ENCODE data around the gene MIS18BP1.
"Not testable (repeated sequence)": the region's sequence is repeated elsewhere in the genome, so short reads cannot be mapped to it uniquely, and the experiment has no call there.

Gene MIS18BP1

DNA sequence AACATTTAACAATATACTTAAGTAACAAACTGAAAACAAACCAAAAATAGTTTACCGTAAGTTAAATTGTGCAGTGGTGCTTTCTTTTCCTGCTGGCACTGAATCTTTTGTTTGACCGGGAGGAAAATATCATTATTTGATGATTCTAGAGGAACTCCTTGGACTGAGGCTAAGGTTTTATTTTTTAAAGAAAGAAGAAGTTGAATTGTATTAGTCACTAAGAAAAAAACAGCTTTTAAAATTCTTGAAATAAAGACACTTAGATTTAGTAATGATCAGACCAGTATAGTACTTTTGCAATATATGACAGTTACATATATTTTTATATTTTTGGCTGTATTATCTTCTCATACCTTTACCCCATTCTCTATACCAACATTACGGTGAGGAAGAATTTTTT lies 10.3 kb downstream of the MIS18BP1 start:
- DNase-seq, result no peak

DNA sequence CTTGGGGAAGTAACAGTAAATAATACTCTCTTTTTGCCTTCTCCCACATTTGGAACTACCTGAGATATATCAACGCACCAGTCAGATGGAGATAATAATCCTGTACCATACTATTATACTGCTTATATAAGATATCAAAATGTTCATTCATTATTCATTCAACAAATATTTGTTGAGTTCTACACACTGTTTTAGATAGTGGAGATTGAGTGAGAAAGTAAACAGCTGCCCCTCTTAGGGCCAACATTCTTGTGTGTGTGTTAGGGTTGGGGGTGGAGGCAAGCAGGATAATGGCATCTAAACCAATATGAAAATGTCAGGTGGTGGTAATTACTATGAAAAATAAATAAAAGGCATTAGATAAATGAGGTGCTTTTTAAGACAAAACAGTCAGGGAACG lies 14.0 kb downstream of the MIS18BP1 start:
- no peak for DNase-seq

DNA sequence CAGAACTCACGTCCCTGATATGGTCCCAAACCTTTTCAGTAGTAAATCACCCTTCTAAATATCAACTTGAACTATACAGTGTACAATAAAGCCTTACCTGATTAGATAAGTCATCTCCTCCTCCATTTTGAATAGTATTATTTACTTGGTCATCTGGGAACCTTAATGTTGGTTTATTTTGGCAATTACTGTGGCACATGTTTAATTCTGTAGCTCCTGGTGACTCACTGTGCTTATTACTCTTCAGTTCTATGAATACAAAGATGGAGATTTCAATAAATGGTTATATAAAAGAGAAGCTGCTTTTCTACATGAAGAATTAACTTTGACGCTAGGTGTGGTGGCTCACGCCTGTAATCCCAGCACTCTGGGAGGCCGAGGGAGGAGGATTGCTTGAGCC lies 25.4 kb downstream of the MIS18BP1 start:
- DNase-seq, result no peak

DNA sequence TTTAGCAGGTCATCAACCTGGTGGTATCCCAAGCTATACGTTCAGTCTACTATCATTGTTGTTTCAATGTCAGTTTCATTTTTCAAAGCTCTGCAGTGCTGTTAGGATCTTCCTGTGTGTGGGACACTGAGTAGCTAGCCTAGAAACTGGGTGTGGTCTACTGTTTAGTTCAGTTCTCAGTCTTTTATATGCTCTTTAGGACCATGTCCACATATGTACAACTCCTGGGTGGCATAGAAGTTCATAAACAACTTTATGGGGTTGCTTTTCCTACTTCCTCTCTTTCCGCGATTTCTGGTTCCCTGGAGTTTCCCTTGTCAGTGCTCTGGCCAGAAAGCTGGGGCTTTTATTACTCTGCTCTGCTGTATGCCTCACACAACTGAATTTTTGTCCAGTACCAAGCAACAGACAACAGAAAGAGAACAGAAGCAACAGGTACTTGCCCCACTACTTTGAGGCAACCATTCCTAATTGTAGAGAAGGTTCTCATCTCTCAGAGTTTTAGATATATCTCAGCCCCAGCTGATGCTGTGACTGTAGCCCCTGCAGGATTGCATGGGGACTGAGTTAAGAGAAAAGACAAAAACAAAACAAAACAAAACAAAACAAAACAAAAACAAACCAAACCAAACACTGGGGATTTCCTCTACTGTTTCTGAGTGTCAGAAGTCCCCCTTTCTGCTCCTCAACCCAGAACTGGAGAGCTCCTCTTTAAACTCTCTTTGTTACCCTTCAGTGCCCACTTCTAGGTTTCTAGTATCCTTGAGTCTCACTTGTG lies 30.3 kb downstream of the MIS18BP1 start:
- DNase-seq, result no peak

DNA sequence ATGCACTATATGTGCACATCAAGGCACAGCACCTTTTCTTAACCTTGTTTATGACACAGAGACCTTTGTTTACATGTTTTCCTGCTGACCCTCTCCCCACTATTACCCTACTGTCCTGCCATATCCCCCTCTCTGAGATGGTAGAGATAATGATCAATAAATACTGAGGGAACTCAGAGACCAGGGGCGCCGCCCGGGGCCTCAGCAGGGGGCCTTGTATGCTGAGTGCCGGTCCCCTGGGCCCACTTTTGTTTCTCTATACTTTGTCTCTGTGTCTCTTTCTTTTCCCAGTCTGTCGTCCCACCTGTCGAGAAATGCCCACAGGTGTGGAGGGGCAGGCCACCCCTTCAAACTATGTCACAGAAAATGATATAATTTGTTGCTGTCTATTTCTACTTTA lies 38.7 kb downstream of the MIS18BP1 start:
- DNase-seq, result not testable (repeated sequence)

DNA sequence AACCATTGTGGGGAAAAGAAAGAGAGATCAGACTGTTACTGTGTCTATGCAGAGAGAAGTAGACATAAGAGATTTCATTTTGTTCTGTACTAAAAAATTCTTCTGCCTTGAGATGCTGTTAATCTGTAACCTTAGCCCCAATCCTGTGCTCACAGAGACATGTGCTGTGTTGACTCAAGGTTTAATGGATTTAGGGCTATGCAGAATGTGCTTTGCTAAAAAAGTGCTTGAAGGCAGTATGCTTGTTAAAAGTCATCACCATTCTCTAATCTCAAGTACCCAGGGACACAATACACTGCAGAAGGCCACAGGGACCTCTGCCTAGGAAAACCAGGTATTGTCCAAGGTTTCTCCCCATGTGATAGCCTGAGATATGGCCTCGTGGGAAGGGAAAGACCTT lies 39.3 kb downstream of the MIS18BP1 start:
- DNase-seq, result not testable (repeated sequence)

DNA sequence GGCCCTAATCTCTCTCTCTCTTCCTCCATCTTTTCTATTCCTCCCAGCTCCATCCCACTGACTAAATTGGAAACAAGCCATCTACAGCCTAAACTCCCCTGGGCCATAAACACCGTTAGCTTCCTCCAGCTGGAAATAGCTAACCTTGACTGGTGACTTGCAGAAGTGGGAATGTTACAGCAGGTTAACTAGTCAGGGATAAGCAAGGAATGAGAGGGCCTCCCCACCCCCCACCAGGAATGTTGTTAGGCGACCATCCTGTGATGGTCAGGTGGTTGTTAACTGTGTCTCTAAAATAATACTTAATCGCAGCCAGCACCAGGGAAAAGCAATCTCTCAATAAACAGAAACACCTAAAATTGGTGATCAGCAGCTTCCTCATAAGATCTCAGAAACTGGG lies 40.8 kb downstream of the MIS18BP1 start:
- no peak for DNase-seq

DNA sequence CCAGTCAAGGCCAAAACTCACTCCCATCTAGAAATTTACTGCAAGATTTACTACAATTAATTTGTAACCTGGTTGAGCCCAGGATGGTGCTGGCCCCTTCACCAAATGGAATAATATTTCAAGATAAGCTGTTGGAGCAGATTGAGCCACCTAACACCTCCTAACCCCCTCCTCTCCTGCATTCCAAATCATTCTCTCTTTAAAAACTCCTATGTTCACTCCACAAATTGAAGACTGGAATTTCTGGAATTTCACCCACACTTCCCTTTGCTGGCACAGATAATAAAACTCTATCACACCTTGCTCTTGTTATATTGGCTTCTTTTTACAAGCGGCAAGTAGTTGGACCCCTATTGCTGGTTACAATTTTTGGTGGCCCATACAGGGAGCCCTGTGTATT lies 41.7 kb downstream of the MIS18BP1 start:
- DNase-seq, result no peak

DNA sequence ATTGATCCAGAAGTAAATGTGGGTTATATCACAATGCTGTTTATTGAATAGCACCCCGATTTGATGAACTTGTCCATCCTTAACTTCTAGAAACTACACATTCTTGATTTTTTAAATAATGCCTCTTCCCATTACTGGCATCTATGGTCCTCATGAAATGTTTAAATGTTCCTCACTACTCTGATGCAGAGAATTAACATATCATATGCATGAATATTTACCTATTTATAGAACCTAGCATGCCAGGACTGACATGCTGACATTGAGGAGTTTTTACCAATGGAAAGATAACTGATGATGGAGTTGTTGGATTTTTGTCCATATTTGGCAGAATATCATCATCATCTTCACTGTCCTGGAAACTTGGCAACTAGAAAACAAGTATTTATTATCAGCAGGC lies 42.8 kb downstream of the MIS18BP1 start:
- no peak for DNase-seq

DNA sequence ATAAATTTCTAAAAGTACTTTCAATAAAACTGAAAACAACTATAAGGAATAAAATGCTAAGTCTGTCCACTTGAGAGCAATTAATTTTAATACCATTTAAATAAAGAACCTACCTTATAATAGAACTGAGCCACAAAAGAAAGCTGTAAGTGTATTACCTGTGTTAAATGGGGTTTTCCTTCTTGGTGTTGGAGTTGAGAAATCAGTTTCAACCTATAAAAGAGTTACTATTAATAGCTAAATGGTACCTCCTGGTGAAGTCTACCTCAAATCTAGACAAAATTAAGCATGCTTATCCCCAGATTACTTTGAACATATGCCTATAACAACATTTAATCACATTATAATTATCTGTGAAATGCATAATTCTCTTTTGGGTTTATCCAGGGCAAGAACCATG lies 48.8 kb downstream of the MIS18BP1 start:
- no peak for DNase-seq

DNA sequence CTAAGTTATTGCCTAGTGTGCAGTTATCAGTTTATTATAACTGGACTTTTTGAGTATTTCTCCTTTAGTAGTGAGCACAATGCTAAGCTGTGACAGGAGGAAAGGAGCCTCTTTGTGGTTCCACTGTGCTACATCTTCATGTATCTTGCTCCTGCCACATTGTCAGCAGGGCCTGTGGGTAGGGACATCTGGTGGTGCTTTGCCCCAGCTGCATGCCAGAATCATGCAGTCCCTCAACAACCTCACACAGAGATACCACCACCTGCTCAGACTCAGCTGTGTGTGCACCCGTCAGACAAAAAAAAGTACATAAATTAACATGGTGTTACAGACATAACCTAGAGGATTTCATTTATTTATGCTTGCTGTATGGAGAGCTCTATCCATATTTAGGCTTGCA lies 51.1 kb downstream of the MIS18BP1 start:
- DNase-seq, result peak; percentile 11 to 15

DNA sequence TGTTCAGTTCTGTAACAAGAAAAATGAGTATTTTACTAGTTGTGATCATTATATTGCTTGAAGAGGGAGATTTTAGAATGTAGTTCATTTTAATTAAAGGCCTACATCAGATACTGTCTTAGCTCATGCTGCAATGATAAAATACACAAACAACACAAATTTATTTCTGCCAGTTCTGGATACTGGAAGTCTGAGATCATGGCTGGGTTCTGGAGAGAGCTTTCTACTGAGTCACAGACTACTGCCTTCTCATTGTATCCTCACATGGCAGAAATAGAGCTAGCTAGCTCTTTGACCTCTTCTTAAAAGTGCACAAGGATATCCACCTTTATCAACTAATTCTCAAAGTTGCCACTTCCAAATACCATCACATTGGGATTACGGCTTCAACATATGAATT lies 53.8 kb downstream of the MIS18BP1 start:
- DNase-seq, result no peak

DNA sequence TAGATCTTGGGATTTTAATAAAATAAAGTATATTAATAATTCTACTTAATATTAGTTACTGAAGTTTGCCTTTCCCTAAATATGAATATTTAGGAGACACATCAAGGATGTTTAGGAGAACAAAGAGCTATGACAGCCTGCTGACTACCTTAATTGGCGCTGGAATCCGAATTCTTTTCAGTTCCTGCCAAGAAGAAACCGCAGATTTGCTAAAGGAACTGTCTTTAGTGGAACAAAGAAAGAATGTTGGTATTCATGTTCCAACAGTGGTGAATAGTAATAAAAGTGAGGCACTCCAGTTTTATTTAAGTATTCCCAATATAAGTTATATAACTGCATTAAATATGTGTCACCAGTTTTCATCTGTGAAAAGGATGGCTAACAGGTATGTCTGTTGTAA lies 54.5 kb downstream of the MIS18BP1 start:
- DNase-seq, result no peak

DNA sequence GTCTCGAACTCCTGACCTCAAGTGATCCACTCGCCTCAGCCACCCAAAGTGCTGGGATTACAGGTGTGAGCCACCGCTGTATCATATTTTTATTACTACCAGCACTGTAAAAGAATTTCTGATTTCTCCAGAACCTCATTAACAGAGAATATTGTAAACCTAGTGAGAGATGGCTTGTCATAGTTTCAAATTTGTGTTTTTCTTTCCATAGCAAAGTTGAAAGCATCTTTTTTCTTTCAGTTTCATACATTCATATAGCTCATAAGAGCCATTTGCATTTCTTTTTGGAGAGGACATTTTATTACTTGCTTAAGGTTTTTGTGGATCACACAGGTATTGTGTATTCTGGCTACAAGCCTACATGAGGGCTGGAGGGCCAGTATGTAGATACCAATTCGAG lies 58.0 kb downstream of the MIS18BP1 start:
- no peak for DNase-seq

DNA sequence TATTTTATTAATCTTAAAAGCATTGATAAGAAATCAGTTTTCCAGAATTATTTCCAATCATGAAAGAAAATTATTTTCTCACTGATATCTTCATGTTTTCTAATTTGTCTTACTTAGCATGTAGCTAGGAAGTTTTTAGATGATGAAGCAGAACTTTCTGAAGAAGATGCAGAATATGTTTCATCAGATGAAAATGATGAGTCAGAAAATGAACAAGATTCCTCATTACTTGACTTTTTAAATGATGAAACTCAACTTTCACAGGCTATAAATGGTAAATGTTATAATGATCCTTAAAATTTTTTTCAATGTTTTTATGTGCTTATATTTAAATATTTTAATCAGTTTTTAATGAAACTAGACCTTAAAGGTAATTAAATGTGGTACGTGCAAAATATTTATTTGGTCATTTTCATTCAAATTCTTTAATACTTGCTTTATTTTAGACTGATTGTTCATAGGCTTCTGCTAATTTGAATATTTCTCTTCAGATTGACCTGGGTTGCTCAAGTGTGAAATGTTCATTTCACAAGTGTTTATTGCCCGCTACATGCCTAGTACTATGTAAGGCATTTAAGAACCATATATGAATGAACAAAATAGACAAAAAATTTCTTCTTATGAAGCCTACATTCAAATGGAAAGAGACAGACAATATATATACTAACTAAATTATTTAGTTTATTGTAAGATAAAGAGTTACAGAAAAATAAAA lies 67.7 kb downstream of the MIS18BP1 start:
- DNase-seq, result no peak

DNA sequence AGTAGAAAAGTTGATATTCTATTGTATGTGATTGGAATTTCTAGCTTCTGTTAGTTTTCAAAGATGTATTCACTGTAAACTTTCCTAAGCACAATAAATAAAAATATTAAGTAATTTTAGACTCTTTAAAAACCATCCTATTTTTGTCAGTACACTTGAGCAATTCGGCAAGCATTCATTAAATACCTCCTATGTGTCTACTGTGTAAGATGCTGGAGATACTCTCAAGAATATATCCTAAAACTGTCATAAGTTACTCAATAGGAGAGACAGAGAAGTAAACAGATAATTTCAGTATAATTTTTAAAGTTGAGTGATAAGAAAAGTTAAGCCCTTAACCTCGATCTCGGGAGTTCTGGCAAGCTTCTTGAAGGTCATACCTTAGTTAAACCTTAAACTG lies 71.2 kb downstream of the MIS18BP1 start:
- DNase-seq, result no peak

DNA sequence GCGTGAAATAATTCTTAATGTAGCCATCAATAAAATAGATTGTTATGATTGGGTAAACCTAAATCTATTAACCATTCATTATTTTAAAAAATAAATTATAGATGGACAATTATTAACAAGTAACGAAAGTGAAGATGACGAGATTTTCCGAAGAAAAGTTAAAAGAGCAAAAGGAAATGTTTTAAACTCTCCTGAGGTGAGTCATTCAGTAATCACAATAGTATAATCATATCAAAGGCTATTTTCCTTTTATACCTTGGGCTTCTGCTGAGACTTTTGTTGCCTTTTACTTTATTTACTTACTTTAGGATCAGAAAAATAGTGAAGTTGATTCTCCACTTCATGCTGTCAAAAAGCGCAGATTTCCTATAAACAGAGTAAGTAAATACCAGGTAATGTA lies 71.7 kb downstream of the MIS18BP1 start:
- no peak for DNase-seq

DNA sequence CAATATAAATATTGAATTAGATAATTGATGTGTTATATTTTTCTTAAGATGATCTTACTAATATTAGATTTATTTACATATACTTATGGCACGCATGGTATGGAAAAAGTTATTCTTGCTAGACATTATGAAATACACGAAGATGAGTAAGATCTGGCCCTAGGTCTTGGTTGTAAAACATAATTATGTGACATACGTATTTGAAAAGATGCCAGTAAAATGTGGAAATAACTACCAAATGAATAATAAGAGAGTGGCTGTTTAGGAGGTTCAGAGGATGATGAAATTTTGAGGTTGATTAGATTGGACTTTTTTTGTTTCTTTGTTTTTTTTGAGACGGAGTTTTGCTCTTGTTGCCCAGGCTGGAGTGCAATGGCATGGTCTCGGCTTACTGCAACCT lies 75.9 kb downstream of the MIS18BP1 start:
- DNase-seq, result peak; percentile 82 to 85

DNA sequence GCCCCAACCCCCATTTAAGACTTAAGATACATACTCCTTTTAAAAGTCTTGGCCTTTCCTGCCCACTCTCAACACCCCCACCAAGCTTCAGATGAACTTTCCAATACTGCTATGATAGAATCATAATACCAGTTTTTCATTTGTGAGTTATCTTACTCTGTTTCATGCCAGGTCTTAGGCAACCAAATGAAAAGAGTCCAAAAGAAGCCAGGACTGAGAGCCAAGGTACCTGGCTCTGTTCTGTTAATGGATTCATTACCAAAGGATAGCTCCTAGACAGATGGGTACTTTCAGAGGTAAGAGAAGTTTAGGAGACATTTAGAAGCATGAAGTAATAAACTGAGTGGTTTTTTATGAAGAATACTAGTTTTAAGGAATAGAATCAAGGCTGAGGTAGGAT lies 83.1 kb downstream of the MIS18BP1 start:
- DNase-seq, result no peak

DNA sequence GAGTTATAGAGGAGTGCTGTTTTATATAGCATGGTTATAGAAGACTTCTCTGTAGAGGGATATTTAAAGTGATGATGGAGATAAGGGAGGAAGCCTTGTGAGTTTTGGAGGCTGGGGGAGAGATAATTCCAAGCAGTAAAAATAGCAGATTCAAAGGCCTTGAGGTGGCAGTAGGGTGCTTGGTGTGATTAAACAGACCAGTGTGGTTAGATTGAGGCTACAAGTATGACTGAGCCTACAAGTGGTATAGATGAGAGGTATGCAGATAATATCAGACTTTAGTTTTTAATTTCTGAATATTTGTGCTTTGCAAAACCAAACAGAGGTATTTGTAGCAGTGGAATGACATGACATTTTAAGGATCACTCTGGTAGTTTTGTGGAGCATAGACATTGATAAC lies 96.9 kb downstream of the MIS18BP1 start:
- DNase-seq, result no peak

Data from AML-193 (cell line).